Measurements from ENCODE around the gene NCBP2.

NCBP2 gene

DNA sequence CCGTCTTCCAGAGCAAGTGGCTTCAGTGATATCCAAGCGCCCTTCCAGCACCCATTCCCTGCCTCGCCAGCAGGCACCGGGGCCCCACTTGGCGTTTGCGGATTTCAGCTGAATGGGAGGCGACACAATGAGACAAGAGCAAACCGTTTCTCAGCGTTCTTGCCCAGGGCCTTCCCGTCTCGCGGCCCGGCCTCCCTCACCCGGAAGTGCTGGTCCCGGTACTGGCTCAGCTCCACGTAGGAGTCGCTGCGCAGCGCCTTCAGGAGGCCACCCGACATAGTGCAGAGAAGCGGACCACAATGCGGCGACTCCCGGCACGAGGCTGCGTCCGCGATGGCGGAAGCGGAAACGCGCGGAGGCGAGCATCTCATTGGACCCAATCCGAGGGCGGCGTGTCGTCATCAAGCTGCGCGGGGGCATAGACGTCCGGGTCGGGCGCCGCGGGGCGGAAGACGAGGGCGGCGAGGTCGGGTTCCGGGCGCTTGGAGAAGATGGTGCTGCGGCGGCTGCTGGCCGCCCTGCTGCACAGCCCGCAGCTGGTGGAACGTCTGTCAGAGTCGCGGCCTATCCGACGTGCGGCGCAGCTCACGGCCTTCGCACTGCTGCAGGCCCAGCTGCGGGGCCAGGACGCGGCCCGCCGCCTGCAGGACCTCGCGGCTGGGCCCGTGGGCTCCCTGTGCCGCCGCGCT, at the start of gene NCBP2:
TSS of gene NCBP2 (minus strand) at position 303 of the 689 bp plus-strand sequence. CDS start at position 278, 25 bp downstream.
- Histone ChIP-seq H2AFZ (ENCODE audit: low read depth) (peak within 1 kb of the TSS; percentile 78), H3K27ac (peak within 1 kb of the TSS; percentile 92), H4K20me1 (ENCODE audit: insufficient read depth) (no peaks in the 10 kb centered on the region), H3K36me3 (ENCODE audit: insufficient read depth) (peaks cover 14% of the 10 kb centered on the region; the same call in 1 of the 2 replicates), H3K4me2 (peak within 1 kb of the TSS; percentile 97), H3K4me3 (IDR thresholded peaks at IDR 0.05; ENCODE audit: insufficient read depth, low read depth, low read length) (peak within 1 kb of the TSS; percentile 94), H3K27me3 (ENCODE audit: insufficient read depth, low read depth) (no peaks in the 10 kb centered on the region), H3K79me2 (ENCODE audit: insufficient read depth, low read depth) (peaks cover 69% of the 10 kb centered on the region), H3K9ac (peak within 1 kb of the TSS; percentile 92), H3K4me1 (ENCODE audit: low read depth, poor library complexity, severe bottlenecking) (peaks cover 20% of the 10 kb centered on the region)
- peak; percentile 61 for TF ChIP-seq CTCF (conservative IDR thresholded peaks at IDR 0.05; ENCODE audit: low read depth, low read length)

- Histone ChIP-seq H3K79me2 (ENCODE audit: insufficient read depth, low read depth) (no peaks in the 10 kb centered on the region), H3K4me1 (ENCODE audit: low read depth, poor library complexity, severe bottlenecking) (peaks cover 8% of the 10 kb centered on the region), H4K20me1 (ENCODE audit: insufficient read depth) (no peaks in the 10 kb centered on the region), H2AFZ (ENCODE audit: low read depth) (no peak overlapping the region), H3K27me3 (ENCODE audit: insufficient read depth, low read depth) (no peaks in the 10 kb centered on the region), H3K9ac (no peak overlapping the region), H3K36me3 (ENCODE audit: insufficient read depth) (no peaks in the 10 kb centered on the region), H3K27ac (no peak overlapping the region), H3K4me3 (IDR thresholded peaks at IDR 0.05; ENCODE audit: insufficient read depth, low read depth, low read length) (no peak overlapping the region), H3K4me2 (no peak overlapping the region)
- no peak for TF ChIP-seq CTCF (conservative IDR thresholded peaks at IDR 0.05; ENCODE audit: low read depth, low read length)
These were observed 49.5 kb upstream of the NCBP2 start for GRCh38 chr3:196991581-196992460.

GRCh38 chr3:196990601-196991007, 48.3 kb upstream of the NCBP2 start:
- no peak overlapping the region for H2AFZ ChIP-seq (ENCODE audit: low read depth)
- H3K27ac ChIP-seq, result no peak overlapping the region
- no peaks in the 10 kb centered on the region for H3K36me3 ChIP-seq (ENCODE audit: insufficient read depth)

More at GRCh38 chr3:196990601-196991007, 48.3 kb upstream of the NCBP2 start:
- Histone ChIP-seq H4K20me1 (ENCODE audit: insufficient read depth) (no peaks in the 10 kb centered on the region), H3K4me2 (no peak overlapping the region), H3K4me3 (IDR thresholded peaks at IDR 0.05; ENCODE audit: insufficient read depth, low read depth, low read length) (no peak overlapping the region), H3K9ac (no peak overlapping the region), H3K27me3 (ENCODE audit: insufficient read depth, low read depth) (no peaks in the 10 kb centered on the region), H3K79me2 (ENCODE audit: insufficient read depth, low read depth) (no peaks in the 10 kb centered on the region), H3K4me1 (ENCODE audit: low read depth, poor library complexity, severe bottlenecking) (no peaks in the 10 kb centered on the region)
- TF ChIP-seq CTCF (conservative IDR thresholded peaks at IDR 0.05; ENCODE audit: low read depth, low read length), result no peak

Data from KMS-11 (cell line).